ENCODE results near the gene IGSF10. TPM values are rescaled to one million over a fixed set of nuclear protein-coding genes. Genes with fewer than 3 reads are reported as not detected.
"Not testable (repeated sequence)": the region's sequence is repeated elsewhere in the genome, so short reads cannot be mapped to it uniquely, and the experiment has no call there.

Gene IGSF10
- total RNA-seq = 1 to 10 TPM in 3 of 4 donors, under 1 TPM in 1; 0.83 to 4.0 (median 2.8) TPM

- Histone ChIP-seq H3K36me3 (no peaks in the 10 kb centered on the region), H3K4me3 (peak within 1 kb of the TSS; percentile 53 to 66 (median 59)), H3K27ac (replicated peaks in 1 of 4) (no peak within 1 kb of the TSS), H3K4me1 (peaks cover 5 to 14% (median 10%) of the 10 kb centered on the region in 4 donors), H3K9me3 (no peaks in the 10 kb centered on the region), H3K27me3 (peaks cover 0 to 10% (median 3%) of the 10 kb centered on the region in 4 donors)
- intact Hi-C loops (cut with DNase I) = loop anchor here (10.0 kb wide), 2 partner anchors 204 to 454 kb away; no protein-coding TSS in a partner anchor
- no peak for TF ChIP-seq CTCF (IDR thresholded peaks at IDR 0.05)
- no peak for TF ChIP-seq EP300 (IDR thresholded peaks at IDR 0.05)
- no peak for TF ChIP-seq POLR2AphosphoS5 (IDR thresholded peaks at IDR 0.05)
- TF ChIP-seq POLR2A (IDR thresholded peaks at IDR 0.05; ENCODE audit: low read depth) = no peak
- WGBS = 15% methylated on average over 36 of the region's 40 CpGs
- DNase-seq (ENCODE audit: extremely low spot score) = no peak
Observed at GRCh38 chr3:151460774-151461450, at the start of gene IGSF10. IGSF10 (minus strand) TSS chr3:151461061; CDS start chr3:151458709, 2,352 bp downstream.

- 87% methylated on average over 4 of the region's 11 CpGs for WGBS
- H3K36me3 ChIP-seq; H3K4me3 ChIP-seq; H3K4me1 ChIP-seq; H3K27ac ChIP-seq (replicated peaks in 1 of 4); intact Hi-C loops (cut with DNase I); DNase-seq (ENCODE audit: extremely low spot score); H3K27me3 ChIP-seq; H3K9me3 ChIP-seq: not testable (repeated sequence)
Observed at GRCh38 chr3:151509468-151510135, 48.7 kb upstream of the IGSF10 start.

- Histone ChIP-seq H3K4me1 (no peaks in the 10 kb centered on the region), H3K4me3 (no peak overlapping the region), H3K9me3 (peaks cover 0 to 4% (median 0%) of the 10 kb centered on the region in 4 donors), H3K36me3 (no peaks in the 10 kb centered on the region), H3K27me3 (no peaks in the 10 kb centered on the region), H3K27ac (replicated peaks in 1 of 4) (no peak overlapping the region)
- TF ChIP-seq POLR2A (IDR thresholded peaks at IDR 0.05; ENCODE audit: low read depth) = no peak
- TF ChIP-seq EP300 (IDR thresholded peaks at IDR 0.05) = no peak
- no peak for TF ChIP-seq POLR2AphosphoS5 (IDR thresholded peaks at IDR 0.05)
- WGBS = 85% methylated on average over 2 of the region's 2 CpGs
- intact Hi-C loops (cut with DNase I) = no loop called here
- no peak for DNase-seq (ENCODE audit: extremely low spot score)
Observed at GRCh38 chr3:151504606-151505005, 43.7 kb upstream of the IGSF10 start.

GRCh38 chr3:151503074-151503473 lies 42.2 kb upstream of the IGSF10 start:
- Histone ChIP-seq H3K4me3 (no peak overlapping the region), H3K9me3 (no peaks in the 10 kb centered on the region), H3K4me1 (no peaks in the 10 kb centered on the region), H3K27me3 (no peaks in the 10 kb centered on the region), H3K36me3 (no peaks in the 10 kb centered on the region), H3K27ac (replicated peaks in 1 of 4) (no peak overlapping the region)
- WGBS = 83% methylated on average over 1 of the region's 1 CpG
- intact Hi-C loops (cut with DNase I) = no loop called here
- TF ChIP-seq POLR2A (IDR thresholded peaks at IDR 0.05; ENCODE audit: low read depth) (no peak), POLR2AphosphoS5 (IDR thresholded peaks at IDR 0.05) (no peak), EP300 (IDR thresholded peaks at IDR 0.05) (no peak), CTCF (IDR thresholded peaks at IDR 0.05) (no peak)
- no peak for DNase-seq (ENCODE audit: extremely low spot score)

- no peak for DNase-seq (ENCODE audit: extremely low spot score)
- Histone ChIP-seq H3K36me3 (no peaks in the 10 kb centered on the region), H3K4me3 (no peak overlapping the region), H3K9me3 (no peaks in the 10 kb centered on the region), H3K27ac (replicated peaks in 1 of 4) (peak overlapping the region in 1 of 4 donors; percentile 5), H3K27me3 (no peaks in the 10 kb centered on the region), H3K4me1 (no peaks in the 10 kb centered on the region)
- TF ChIP-seq EP300 (IDR thresholded peaks at IDR 0.05) (no peak), POLR2AphosphoS5 (IDR thresholded peaks at IDR 0.05) (no peak)
- WGBS = 68% methylated on average over 4 of the region's 4 CpGs
- intact Hi-C loops (cut with DNase I) = no loop called here
Observed at GRCh38 chr3:151501923-151502632, 41.2 kb upstream of the IGSF10 start.
